A549 (cell line): ENCODE data around the gene FXR1. TPM values are rescaled to one million over a fixed set of nuclear protein-coding genes. Genes with fewer than 3 reads are reported as not detected.

ENCODE experiments used
- ATAC-seq, 2 experiments: fragments of 200-7000 bp in 1 of 2; fragments of >200 bp in 1 of 2; cut with Nextera tagmentation in 1 of 2; cut with Tn5 transposase in 1 of 2; 3 replicates each; pipeline versions ENCODE4 v1.8.0 to v1.9.1; 2018 to 2020; ENCODE audit warnings: mild to moderate bottlenecking in 1 of 2, moderate library complexity in 1 of 2
- CTCF ChIA-PET: fragments of 300-600 bp; sonication (Branson Sonifier 250); formaldehyde crosslinking; extraction: SDS; loops from one replicate; lab custom pipeline; 2021; ENCODE audit warnings: antibody characterized with exemption, inconsistent platforms; lab: Yijun Ruan, JAX
- POLR2A ChIA-PET: fragments of 350-600 bp; formaldehyde crosslinking; extraction: SDS; loops from one replicate; lab custom pipeline; 2021; ENCODE audit warnings: antibody characterized with exemption, inconsistent platforms; lab: Yijun Ruan, JAX
- DNase-seq, 2 experiments: peaks; one replicate each; pipeline versions ENCODE4 v3.0.0 to v3.0.0-alpha.2; 2011 to 2016; ENCODE audit warnings: low read depth in 1 of 2, low spot score in 1 of 2
- FAIRE-seq: peaks from 2 replicates; lab custom pipeline; 2011; peaks lifted over from hg19 to GRCh38; lab: Jason Lieb, UNC
- H3K27ac ChIP-seq, 2 experiments: fragments of >200 bp; sonication (Bioruptor Twin); formaldehyde crosslinking; 3 replicates each; pipeline ENCODE4 v1.5.1; 2016 to 2017
- H3K4me1 ChIP-seq: fragments of >200 bp; sonication (Bioruptor Twin); formaldehyde crosslinking; 3 replicates; pipeline ENCODE4 v1.6.1; 2016
- H3K4me2 ChIP-seq: fragments of >200 bp; sonication (Bioruptor Twin); formaldehyde crosslinking; 3 replicates; pipeline ENCODE4 v1.6.1; 2016
- H3K4me3 ChIP-seq: fragments of >200 bp; sonication (Bioruptor Twin); formaldehyde crosslinking; 3 replicates; pipeline ENCODE4 v1.5.1; 2016
- H3K9me3 ChIP-seq: fragments of >200 bp; sonication (Bioruptor Twin); formaldehyde crosslinking; 3 replicates; pipeline ENCODE4 v1.6.1; 2016
- BHLHE40 ChIP-seq: IDR thresholded peaks from 2 replicates; pipeline ENCODE4 v1.6.1; 2012; ENCODE audit warnings: low read depth, low read length, inconsistent platforms
- CBX8 ChIP-seq: fragments of 200-600 bp; sonication (generic); IDR thresholded peaks from 2 replicates; pipeline ENCODE4 v1.6.1; 2016
- CHD2 ChIP-seq: fragments of 150-350 bp; IDR thresholded peaks from 2 replicates; pipeline ENCODE4 v1.6.1; 2014; ENCODE audit warnings: low read length; ENCODE audit not compliant: partially characterized antibody
- CHD4 ChIP-seq: fragments of 200-600 bp; sonication (generic); IDR thresholded peaks from 2 replicates; pipeline ENCODE4 v1.6.1; 2016; ENCODE audit warnings: antibody characterized with exemption, mild to moderate bottlenecking, borderline replicate concordance
- CTCF ChIP-seq: fragments of >200 bp; sonication (Bioruptor Twin); formaldehyde crosslinking; IDR thresholded peaks from 3 replicates; pipeline ENCODE4 v1.5.1; 2016
- EHMT2 ChIP-seq: fragments of 200-600 bp; sonication (generic); IDR thresholded peaks from 2 replicates; pipeline ENCODE4 v1.6.1; 2016; ENCODE audit warnings: antibody characterized with exemption, low read depth, mild to moderate bottlenecking, moderate library complexity
- ESRRA ChIP-seq: fragments of 150-350 bp; IDR thresholded peaks from 2 replicates; pipeline ENCODE4 v1.6.1; 2014; ENCODE audit warnings: mild to moderate bottlenecking, low read length, borderline replicate concordance
- GATA3 ChIP-seq: IDR thresholded peaks from 2 replicates; pipeline ENCODE4 v1.6.1; 2012; ENCODE audit warnings: borderline replicate concordance
- HDAC2 ChIP-seq: fragments of 200-600 bp; sonication (generic); IDR thresholded peaks from 2 replicates; pipeline ENCODE4 v1.6.1; 2016
- HES2 ChIP-seq: fragments of >200 bp; sonication (Bioruptor Twin); formaldehyde crosslinking; IDR thresholded peaks from 2 replicates; pipeline ENCODE4 v1.6.1; 2016
- HOXA7 ChIP-seq: fragments of 250-450 bp; sonication (Bioruptor Pico); IDR thresholded peaks from 2 replicates; pipeline ENCODE4 v1.5.0; 2020; ENCODE audit warnings: mild to moderate bottlenecking, moderate library complexity
- HOXB5 ChIP-seq: fragments of 250-450 bp; sonication (Bioruptor Pico); IDR thresholded peaks from 2 replicates; pipeline ENCODE4 v1.5.0; 2020; ENCODE audit warnings: mild to moderate bottlenecking, moderate library complexity
- JUNB ChIP-seq: fragments of >200 bp; sonication (Bioruptor Twin); formaldehyde crosslinking; IDR thresholded peaks from 2 replicates; pipeline ENCODE4 v1.6.1; 2016
- KDM5A ChIP-seq: fragments of 200-600 bp; sonication (generic); IDR thresholded peaks from 2 replicates; pipeline ENCODE4 v1.6.1; 2016; ENCODE audit warnings: antibody characterized with exemption, mild to moderate bottlenecking
- MYC ChIP-seq: IDR thresholded peaks from 2 replicates; pipeline ENCODE4 v1.6.1; 2012; ENCODE audit warnings: mild to moderate bottlenecking, inconsistent platforms, low read length, improper control_type of control experiment, borderline replicate concordance
- NR3C1 ChIP-seq: fragments of >200 bp; sonication (Bioruptor Twin); formaldehyde crosslinking; IDR thresholded peaks from 3 replicates; pipeline ENCODE4 v1.6.1; 2017
- PHF8 ChIP-seq: fragments of 200-600 bp; sonication (generic); IDR thresholded peaks from 2 replicates; pipeline ENCODE4 v1.6.1; 2016; ENCODE audit warnings: low read depth, mild to moderate bottlenecking, antibody characterized with exemption, moderate library complexity, borderline replicate concordance
- POLR2AphosphoS2 ChIP-seq: conservative IDR thresholded peaks from 2 replicates; pipeline ENCODE4 v1.6.1; 2012; ENCODE audit warnings: low read length, improper control_type of control experiment, inconsistent platforms
- RCOR1 ChIP-seq: fragments of 150-350 bp; IDR thresholded peaks from 2 replicates; pipeline ENCODE4 v1.6.1; 2014; ENCODE audit warnings: antibody characterized with exemption, low read length, low read depth
- SMC3 ChIP-seq: fragments of >200 bp; sonication (Bioruptor Twin); formaldehyde crosslinking; IDR thresholded peaks from 3 replicates; pipeline ENCODE4 v1.6.1; 2018; ENCODE audit warnings: inconsistent platforms
- SREBF2 ChIP-seq: fragments of 450-650 bp; IDR thresholded peaks from 2 replicates; pipeline ENCODE4 v1.6.1; 2014; ENCODE audit warnings: mild to moderate bottlenecking, moderate library complexity
- ZNF302 ChIP-seq: fragments of 250-450 bp; sonication (Bioruptor Pico); IDR thresholded peaks from 2 replicates; pipeline ENCODE4 v1.9.0; 2021; ENCODE audit warnings: inconsistent platforms, mild to moderate bottlenecking, moderate library complexity
- WGBS: methylation state at CpG from one replicate; pipeline ENCODE4 v1.1.6; 2017; ENCODE audit errors: missing lambda C conversion rate; 5-methylcytosine and 5-hydroxymethylcytosine counted together
- polyA plus RNA-seq, 4 experiments: library from polyadenylated mRNA; depleted of rRNA in 3 of 4; stranded (reverse); fragments of >200 nt; fragmentation: RNase III in 1 of 4; extraction: RNeasy Plus Mini Kit Qiagen cat#74134 plus additional on column Dnase treatment in 1 of 4; gene quantifications; 2 replicates in 3 of 4; 3 replicates in 1 of 4; pipeline ENCODE4 v1.2.3, GENCODE V29; 2011 to 2017
- TF ChIP-seq, protein P1 (sequence below): fragments of 450-650 bp; IDR thresholded peaks from 2 replicates; pipeline ENCODE4 v1.6.1; 2014; ENCODE audit warnings: antibody characterized with exemption
- TF ChIP-seq, protein P2 (sequence below): IDR thresholded peaks from 2 replicates; pipeline ENCODE4 v1.6.1; 2012; ENCODE audit warnings: low read depth, borderline replicate concordance
- TF ChIP-seq, protein P3 (sequence below): fragments of 250-450 bp; sonication (Bioruptor Pico); IDR thresholded peaks from 2 replicates; pipeline ENCODE4 v1.5.0; 2020; ENCODE audit warnings: low read depth, mild to moderate bottlenecking, moderate library complexity
- TF ChIP-seq, protein P4 (sequence below): IDR thresholded peaks from 2 replicates; pipeline ENCODE4 v1.6.1; 2012

The FXR1 gene
- polyA plus RNA-seq, 2 of the 4 experiments (the other 2 are of a cell fraction): 98.3 to 132 TPM

DNA sequence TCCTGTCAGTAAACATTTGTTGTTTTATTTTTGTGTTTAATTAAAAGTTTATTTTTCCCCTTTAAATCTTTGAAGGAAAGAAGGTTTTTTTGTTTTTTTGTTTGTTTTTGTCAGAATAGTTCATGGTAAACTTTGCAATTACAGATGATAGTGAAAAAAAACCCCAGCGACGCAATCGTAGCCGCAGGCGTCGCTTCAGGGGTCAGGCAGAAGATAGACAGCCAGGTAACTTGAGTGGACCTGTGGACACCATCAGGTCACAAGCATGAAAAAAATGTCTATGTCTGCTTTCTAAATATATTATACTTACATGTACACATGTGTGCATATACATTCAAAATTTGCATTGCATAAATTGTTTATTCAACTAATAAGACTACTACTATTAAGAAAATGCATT, 58.5 kb downstream of the FXR1 start:
- no peak for FAIRE-seq
- WGBS: 95% methylated on average over 6 of the region's 6 CpGs
- ChIA-PET POLR2A (no interaction called here), CTCF (no interaction called here)
- Histone ChIP-seq H3K4me2 (no peak overlapping the region), H3K27ac (no peak overlapping the region), H3K4me1 (no peaks in the 10 kb centered on the region), H3K9me3 (no peaks in the 10 kb centered on the region), H3K4me3 (no peak overlapping the region)
- DNase-seq: no peak
- no peak for TF ChIP-seq MYC
- TF ChIP-seq NR3C1: no peak
- TF ChIP-seq ZNF302 (CRISPR knock-in tag): no peak
- no peak for TF ChIP-seq GATA3
- no peak for TF ChIP-seq SMC3
- TF ChIP-seq, protein P1, sequence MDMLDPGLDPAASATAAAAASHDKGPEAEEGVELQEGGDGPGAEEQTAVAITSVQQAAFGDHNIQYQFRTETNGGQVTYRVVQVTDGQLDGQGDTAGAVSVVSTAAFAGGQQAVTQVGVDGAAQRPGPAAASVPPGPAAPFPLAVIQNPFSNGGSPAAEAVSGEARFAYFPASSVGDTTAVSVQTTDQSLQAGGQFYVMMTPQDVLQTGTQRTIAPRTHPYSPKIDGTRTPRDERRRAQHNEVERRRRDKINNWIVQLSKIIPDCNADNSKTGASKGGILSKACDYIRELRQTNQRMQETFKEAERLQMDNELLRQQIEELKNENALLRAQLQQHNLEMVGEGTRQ: no peak
- no peak for TF ChIP-seq RCOR1
- TF ChIP-seq BHLHE40: no peak
- TF ChIP-seq CHD2: no peak
- TF ChIP-seq CHD4: no peak
- no peak for ATAC-seq

DNA sequence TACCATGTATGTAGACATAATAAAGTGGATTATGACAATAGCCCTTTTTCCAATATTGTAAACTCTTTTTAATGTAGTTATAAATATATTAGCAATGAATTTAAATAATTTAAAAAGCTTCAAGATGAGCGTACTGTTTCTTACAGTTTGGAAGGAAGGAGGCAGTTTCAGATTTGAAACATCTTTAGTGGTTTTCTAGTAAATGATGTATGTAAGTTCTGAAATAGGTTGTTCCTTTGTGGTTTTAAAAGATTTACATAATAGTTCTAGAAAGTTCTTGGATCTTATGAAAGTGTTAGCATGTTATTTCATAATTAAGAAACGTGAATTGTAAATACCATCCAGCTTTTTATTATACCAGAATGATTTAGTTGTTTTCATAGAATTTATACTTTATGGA, 61.1 kb downstream of the FXR1 start:
- ATAC-seq (no peak), DNase-seq (no peak), FAIRE-seq (no peak)
- TF ChIP-seq HES2 (no peak), JUNB (no peak), SREBF2 (no peak), ESRRA (no peak), HOXB5 (no peak), EHMT2 (no peak), CTCF (no peak)
- TF ChIP-seq, protein P1: no peak
- TF ChIP-seq, protein P2, sequence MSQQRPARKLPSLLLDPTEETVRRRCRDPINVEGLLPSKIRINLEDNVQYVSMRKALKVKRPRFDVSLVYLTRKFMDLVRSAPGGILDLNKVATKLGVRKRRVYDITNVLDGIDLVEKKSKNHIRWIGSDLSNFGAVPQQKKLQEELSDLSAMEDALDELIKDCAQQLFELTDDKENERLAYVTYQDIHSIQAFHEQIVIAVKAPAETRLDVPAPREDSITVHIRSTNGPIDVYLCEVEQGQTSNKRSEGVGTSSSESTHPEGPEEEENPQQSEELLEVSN: no peak
- TF ChIP-seq, protein P3, sequence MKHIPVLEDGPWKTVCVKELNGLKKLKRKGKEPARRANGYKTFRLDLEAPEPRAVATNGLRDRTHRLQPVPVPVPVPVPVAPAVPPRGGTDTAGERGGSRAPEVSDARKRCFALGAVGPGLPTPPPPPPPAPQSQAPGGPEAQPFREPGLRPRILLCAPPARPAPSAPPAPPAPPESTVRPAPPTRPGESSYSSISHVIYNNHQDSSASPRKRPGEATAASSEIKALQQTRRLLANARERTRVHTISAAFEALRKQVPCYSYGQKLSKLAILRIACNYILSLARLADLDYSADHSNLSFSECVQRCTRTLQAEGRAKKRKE (CRISPR knock-in tag): no peak
- POLR2A ChIA-PET: no interaction called here
- Histone ChIP-seq H3K9me3 (no peaks in the 10 kb centered on the region), H3K4me3 (no peak overlapping the region), H3K4me2 (no peak overlapping the region), H3K27ac (no peak overlapping the region), H3K4me1 (no peaks in the 10 kb centered on the region)
- 94% methylated on average over 2 of the region's 2 CpGs for WGBS
- CTCF ChIA-PET: no interaction called here

DNA sequence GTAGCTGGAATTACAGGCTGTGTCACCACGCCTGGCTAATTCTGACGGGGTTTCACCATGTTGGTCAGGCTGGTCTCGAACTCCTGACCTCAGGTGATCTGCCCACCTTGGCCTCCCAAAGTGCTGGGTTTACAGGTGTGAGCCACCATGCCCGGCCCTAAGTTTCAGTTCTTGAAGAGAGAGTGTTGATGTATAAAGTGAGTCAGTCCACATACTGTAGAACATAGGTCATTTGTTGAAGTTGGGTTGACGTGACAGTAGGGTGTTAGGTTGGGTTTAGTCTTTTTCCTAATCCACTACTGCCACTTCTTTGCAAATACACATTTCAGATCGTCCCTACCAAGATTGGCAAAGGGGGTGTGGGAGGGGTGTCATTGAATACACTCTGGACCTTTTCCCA, 61.8 kb downstream of the FXR1 start:
- CTCF ChIA-PET: no interaction called here
- FAIRE-seq: no peak
- no peak overlapping the region for H3K4me3 ChIP-seq
- no peak overlapping the region for H3K27ac ChIP-seq
- no peak for ATAC-seq
- H3K9me3 ChIP-seq: no peaks in the 10 kb centered on the region
- WGBS: 94% methylated on average over 6 of the region's 6 CpGs
- no peak for DNase-seq
- no peaks in the 10 kb centered on the region for H3K4me1 ChIP-seq
- H3K4me2 ChIP-seq: no peak overlapping the region
- no peak for TF ChIP-seq MYC
- no peak for TF ChIP-seq CBX8
- TF ChIP-seq HOXA7 (CRISPR knock-in tag): no peak
- no peak for TF ChIP-seq POLR2AphosphoS2
- TF ChIP-seq HDAC2: no peak
- TF ChIP-seq, protein P4, sequence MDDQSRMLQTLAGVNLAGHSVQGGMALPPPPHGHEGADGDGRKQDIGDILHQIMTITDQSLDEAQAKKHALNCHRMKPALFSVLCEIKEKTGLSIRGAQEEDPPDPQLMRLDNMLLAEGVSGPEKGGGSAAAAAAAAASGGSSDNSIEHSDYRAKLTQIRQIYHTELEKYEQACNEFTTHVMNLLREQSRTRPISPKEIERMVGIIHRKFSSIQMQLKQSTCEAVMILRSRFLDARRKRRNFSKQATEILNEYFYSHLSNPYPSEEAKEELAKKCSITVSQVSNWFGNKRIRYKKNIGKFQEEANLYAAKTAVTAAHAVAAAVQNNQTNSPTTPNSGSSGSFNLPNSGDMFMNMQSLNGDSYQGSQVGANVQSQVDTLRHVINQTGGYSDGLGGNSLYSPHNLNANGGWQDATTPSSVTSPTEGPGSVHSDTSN: no peak
- no peak for TF ChIP-seq PHF8
- TF ChIP-seq KDM5A: no peak
- POLR2A ChIA-PET: no interaction called here
